Hepatocyte (in vitro differentiated cells): Measurements from ENCODE around the gene FANCM. TPM values are rescaled to one million over a fixed set of nuclear protein-coding genes. Genes with fewer than 3 reads are reported as not detected.
"Not testable (repeated sequence)": the region's sequence is repeated elsewhere in the genome, so short reads cannot be mapped to it uniquely, and the experiment has no call there.

Experiments used
- DNase-seq: peaks from one replicate; pipeline ENCODE4 v3.0.0-alpha.2; 2016; ENCODE audit warnings: low spot score
- H2AFZ ChIP-seq: fragments of 200-600 bp; sonication (generic); 2 replicates; pipeline ENCODE4 v1.6.0; 2016; ENCODE audit warnings: antibody characterized with exemption, mild to moderate bottlenecking
- H3K27ac ChIP-seq: fragments of 200-600 bp; sonication (generic); 2 replicates; pipeline ENCODE4 v1.5.1; 2016; ENCODE audit warnings: mild to moderate bottlenecking
- H3K27me3 ChIP-seq: fragments of 200-600 bp; sonication (generic); 2 replicates; pipeline ENCODE4 v1.6.1; 2016
- H3K36me3 ChIP-seq: fragments of 200-600 bp; sonication (generic); replicated peaks from 2 replicates; pipeline ENCODE4 v1.5.1; 2016; ENCODE audit warnings: low read depth; ENCODE audit not compliant: insufficient read depth
- H3K4me1 ChIP-seq: fragments of 200-600 bp; sonication (generic); 2 replicates; pipeline ENCODE4 v1.5.1; 2016; ENCODE audit warnings: mild to moderate bottlenecking, moderate library complexity; ENCODE audit not compliant: insufficient read depth
- H3K4me2 ChIP-seq: fragments of 200-600 bp; sonication (generic); 2 replicates; pipeline ENCODE4 v1.6.0; 2016
- H3K4me3 ChIP-seq: fragments of 200-600 bp; sonication (generic); 2 replicates; pipeline ENCODE4 v1.5.1; 2016; ENCODE audit warnings: mild to moderate bottlenecking
- H3K79me2 ChIP-seq: fragments of 200-600 bp; sonication (generic); 2 replicates; pipeline ENCODE4 v1.6.0; 2017; ENCODE audit warnings: mild to moderate bottlenecking
- H3K9me2 ChIP-seq: fragments of 200-600 bp; sonication (generic); replicated peaks from 2 replicates; pipeline ENCODE4 v1.6.0; 2017; ENCODE audit warnings: mild to moderate bottlenecking; ENCODE audit not compliant: insufficient read depth
- H3K9me3 ChIP-seq: fragments of 200-600 bp; sonication (generic); 2 replicates; pipeline ENCODE4 v1.5.1; 2016; ENCODE audit warnings: low read depth, mild to moderate bottlenecking
- H4K20me1 ChIP-seq: fragments of 200-600 bp; sonication (generic); 2 replicates; pipeline ENCODE4 v1.6.0; 2016; ENCODE audit warnings: mild to moderate bottlenecking; ENCODE audit not compliant: insufficient read depth, poor library complexity, severe bottlenecking
- EZH2 ChIP-seq: fragments of 200-600 bp; sonication (generic); IDR thresholded peaks from 2 replicates; pipeline ENCODE4 v1.6.1; 2016; ENCODE audit warnings: antibody characterized with exemption, mild to moderate bottlenecking, borderline replicate concordance
- EZH2phosphoT487 ChIP-seq: fragments of 200-600 bp; sonication (generic); IDR thresholded peaks from one replicate; pipeline ENCODE4 v1.6.1; 2018; ENCODE audit warnings: antibody characterized with exemption, mild to moderate bottlenecking, low read depth, moderate library complexity; ENCODE audit not compliant: unreplicated experiment, severe bottlenecking
- WGBS: methylation state at CpG from one replicate; pipeline ENCODE4 v1.1.6; 2016; ENCODE audit warnings: low lambda C conversion rate; ENCODE audit errors: missing lambda C conversion rate; 5-methylcytosine and 5-hydroxymethylcytosine counted together
- polyA plus RNA-seq: library from polyadenylated mRNA; unstranded; fragments of >200 nt; fragmentation: Nextera tagmentation; extraction: Ambion mirVana; gene quantifications from 2 replicates; pipeline ENCODE4 v1.2.1, GENCODE V29; 2016
- total RNA-seq: library from RNA; depleted of rRNA; stranded (reverse); fragments of >200 nt; gene quantifications from 2 replicates; pipeline ENCODE4 v1.2.3, GENCODE V29; 2014
- TF ChIP-seq, protein P1 (sequence below): fragments of 200-600 bp; sonication (generic); IDR thresholded peaks from 2 replicates; pipeline ENCODE4 v1.5.1; 2016; ENCODE audit warnings: antibody characterized with exemption, mild to moderate bottlenecking; ENCODE audit not compliant: poor library complexity

The FANCM gene
- total and polyA plus RNA-seq, 2 experiments from 2014 or later: 3.2 to 4.8 TPM

DNA sequence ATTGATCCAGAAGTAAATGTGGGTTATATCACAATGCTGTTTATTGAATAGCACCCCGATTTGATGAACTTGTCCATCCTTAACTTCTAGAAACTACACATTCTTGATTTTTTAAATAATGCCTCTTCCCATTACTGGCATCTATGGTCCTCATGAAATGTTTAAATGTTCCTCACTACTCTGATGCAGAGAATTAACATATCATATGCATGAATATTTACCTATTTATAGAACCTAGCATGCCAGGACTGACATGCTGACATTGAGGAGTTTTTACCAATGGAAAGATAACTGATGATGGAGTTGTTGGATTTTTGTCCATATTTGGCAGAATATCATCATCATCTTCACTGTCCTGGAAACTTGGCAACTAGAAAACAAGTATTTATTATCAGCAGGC lies 74.4 kb downstream of the FANCM start:
- no peak for TF ChIP-seq EZH2
- TF ChIP-seq, protein P1, sequence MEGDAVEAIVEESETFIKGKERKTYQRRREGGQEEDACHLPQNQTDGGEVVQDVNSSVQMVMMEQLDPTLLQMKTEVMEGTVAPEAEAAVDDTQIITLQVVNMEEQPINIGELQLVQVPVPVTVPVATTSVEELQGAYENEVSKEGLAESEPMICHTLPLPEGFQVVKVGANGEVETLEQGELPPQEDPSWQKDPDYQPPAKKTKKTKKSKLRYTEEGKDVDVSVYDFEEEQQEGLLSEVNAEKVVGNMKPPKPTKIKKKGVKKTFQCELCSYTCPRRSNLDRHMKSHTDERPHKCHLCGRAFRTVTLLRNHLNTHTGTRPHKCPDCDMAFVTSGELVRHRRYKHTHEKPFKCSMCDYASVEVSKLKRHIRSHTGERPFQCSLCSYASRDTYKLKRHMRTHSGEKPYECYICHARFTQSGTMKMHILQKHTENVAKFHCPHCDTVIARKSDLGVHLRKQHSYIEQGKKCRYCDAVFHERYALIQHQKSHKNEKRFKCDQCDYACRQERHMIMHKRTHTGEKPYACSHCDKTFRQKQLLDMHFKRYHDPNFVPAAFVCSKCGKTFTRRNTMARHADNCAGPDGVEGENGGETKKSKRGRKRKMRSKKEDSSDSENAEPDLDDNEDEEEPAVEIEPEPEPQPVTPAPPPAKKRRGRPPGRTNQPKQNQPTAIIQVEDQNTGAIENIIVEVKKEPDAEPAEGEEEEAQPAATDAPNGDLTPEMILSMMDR: no peak
- no peak for TF ChIP-seq EZH2phosphoT487
- H3K9me3 ChIP-seq: no peaks in the 10 kb centered on the region
- H4K20me1 ChIP-seq: no peaks in the 10 kb centered on the region
- no peaks in the 10 kb centered on the region for H3K27me3 ChIP-seq
- no peaks in the 10 kb centered on the region for H3K9me2 ChIP-seq
- no peak for DNase-seq
- H3K4me3 ChIP-seq: no peak overlapping the region
- no peak overlapping the region for H3K27ac ChIP-seq
- no peaks in the 10 kb centered on the region for H3K79me2 ChIP-seq
- H3K4me1 ChIP-seq: peaks cover 7% of the 10 kb centered on the region
- H3K4me2 ChIP-seq: no peak overlapping the region
- no peak overlapping the region for H2AFZ ChIP-seq
- H3K36me3 ChIP-seq: no peaks in the 10 kb centered on the region
- 100% methylated on average over 1 of the region's 1 CpG for WGBS

DNA sequence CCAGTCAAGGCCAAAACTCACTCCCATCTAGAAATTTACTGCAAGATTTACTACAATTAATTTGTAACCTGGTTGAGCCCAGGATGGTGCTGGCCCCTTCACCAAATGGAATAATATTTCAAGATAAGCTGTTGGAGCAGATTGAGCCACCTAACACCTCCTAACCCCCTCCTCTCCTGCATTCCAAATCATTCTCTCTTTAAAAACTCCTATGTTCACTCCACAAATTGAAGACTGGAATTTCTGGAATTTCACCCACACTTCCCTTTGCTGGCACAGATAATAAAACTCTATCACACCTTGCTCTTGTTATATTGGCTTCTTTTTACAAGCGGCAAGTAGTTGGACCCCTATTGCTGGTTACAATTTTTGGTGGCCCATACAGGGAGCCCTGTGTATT lies 75.6 kb downstream of the FANCM start:
- no peaks in the 10 kb centered on the region for H4K20me1 ChIP-seq
- H3K4me2 ChIP-seq: no peak overlapping the region
- TF ChIP-seq EZH2 (no peak), EZH2phosphoT487 (no peak)
- TF ChIP-seq, protein P1: no peak
- no peak overlapping the region for H3K4me3 ChIP-seq
- H3K9me3 ChIP-seq: no peaks in the 10 kb centered on the region
- no peak overlapping the region for H2AFZ ChIP-seq
- H3K27me3 ChIP-seq: no peaks in the 10 kb centered on the region
- H3K79me2 ChIP-seq: no peaks in the 10 kb centered on the region
- DNase-seq: no peak
- H3K4me1 ChIP-seq: peaks cover 7% of the 10 kb centered on the region
- H3K9me2 ChIP-seq: no peaks in the 10 kb centered on the region
- H3K27ac ChIP-seq: no peak overlapping the region
- H3K36me3 ChIP-seq: no peaks in the 10 kb centered on the region
- 84% methylated on average over 1 of the region's 1 CpG for WGBS

GRCh38 chr14:45212231-45212630 lies 76.5 kb downstream of the FANCM start:
- H3K9me3 ChIP-seq: no peaks in the 10 kb centered on the region
- H2AFZ ChIP-seq: no peak overlapping the region
- TF ChIP-seq, protein P1: no peak
- TF ChIP-seq EZH2 (no peak), EZH2phosphoT487 (no peak)
- no peak overlapping the region for H3K27ac ChIP-seq
- peaks cover 7% of the 10 kb centered on the region for H3K4me1 ChIP-seq
- H3K79me2 ChIP-seq: no peaks in the 10 kb centered on the region
- WGBS: 69% methylated on average over 3 of the region's 3 CpGs
- H3K4me2 ChIP-seq: no peak overlapping the region
- no peaks in the 10 kb centered on the region for H3K9me2 ChIP-seq
- no peaks in the 10 kb centered on the region for H3K36me3 ChIP-seq
- H3K4me3 ChIP-seq: no peak overlapping the region
- no peaks in the 10 kb centered on the region for H4K20me1 ChIP-seq
- no peaks in the 10 kb centered on the region for H3K27me3 ChIP-seq
- DNase-seq: no peak

DNA sequence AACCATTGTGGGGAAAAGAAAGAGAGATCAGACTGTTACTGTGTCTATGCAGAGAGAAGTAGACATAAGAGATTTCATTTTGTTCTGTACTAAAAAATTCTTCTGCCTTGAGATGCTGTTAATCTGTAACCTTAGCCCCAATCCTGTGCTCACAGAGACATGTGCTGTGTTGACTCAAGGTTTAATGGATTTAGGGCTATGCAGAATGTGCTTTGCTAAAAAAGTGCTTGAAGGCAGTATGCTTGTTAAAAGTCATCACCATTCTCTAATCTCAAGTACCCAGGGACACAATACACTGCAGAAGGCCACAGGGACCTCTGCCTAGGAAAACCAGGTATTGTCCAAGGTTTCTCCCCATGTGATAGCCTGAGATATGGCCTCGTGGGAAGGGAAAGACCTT lies 78.0 kb downstream of the FANCM start:
- H3K4me1 ChIP-seq: not testable (repeated sequence)

DNA sequence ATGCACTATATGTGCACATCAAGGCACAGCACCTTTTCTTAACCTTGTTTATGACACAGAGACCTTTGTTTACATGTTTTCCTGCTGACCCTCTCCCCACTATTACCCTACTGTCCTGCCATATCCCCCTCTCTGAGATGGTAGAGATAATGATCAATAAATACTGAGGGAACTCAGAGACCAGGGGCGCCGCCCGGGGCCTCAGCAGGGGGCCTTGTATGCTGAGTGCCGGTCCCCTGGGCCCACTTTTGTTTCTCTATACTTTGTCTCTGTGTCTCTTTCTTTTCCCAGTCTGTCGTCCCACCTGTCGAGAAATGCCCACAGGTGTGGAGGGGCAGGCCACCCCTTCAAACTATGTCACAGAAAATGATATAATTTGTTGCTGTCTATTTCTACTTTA lies 78.6 kb downstream of the FANCM start:
- not testable (repeated sequence) for H3K4me1 ChIP-seq, H3K9me3 ChIP-seq, H3K36me3 ChIP-seq, H2AFZ ChIP-seq, H3K27me3 ChIP-seq, H3K9me2 ChIP-seq, H3K79me2 ChIP-seq, H3K27ac ChIP-seq, H3K4me3 ChIP-seq, H4K20me1 ChIP-seq, DNase-seq
- peak overlapping the region; percentile 55 for H3K4me2 ChIP-seq
- 79% methylated on average over 6 of the region's 6 CpGs for WGBS

More for the DNA sequence above, 78.0 kb downstream of the FANCM start:
- H3K9me2 ChIP-seq, H3K79me2 ChIP-seq, H3K36me3 ChIP-seq, H3K27ac ChIP-seq, H2AFZ ChIP-seq, DNase-seq, H4K20me1 ChIP-seq, H3K4me3 ChIP-seq, H3K27me3 ChIP-seq, H3K9me3 ChIP-seq: not testable (repeated sequence)
- peak overlapping the region; percentile 55 for H3K4me2 ChIP-seq
- 37% methylated on average over 1 of the region's 1 CpG for WGBS
